22Rv1 (cell line): ENCODE results near the gene FAM25A.
"Not testable (repeated sequence)": the region's sequence is repeated elsewhere in the genome, so short reads cannot be mapped to it uniquely, and the experiment has no call there.

ENCODE experiments used
- CTCF ChIP-seq: fragments of 450-650 bp; IDR thresholded peaks from 2 replicates; pipeline ENCODE4 v1.5.1; 2017; ENCODE audit warnings: mild to moderate bottlenecking
- ZFX ChIP-seq: fragments of 450-650 bp; IDR thresholded peaks from 2 replicates; pipeline ENCODE4 v1.6.1; 2017; ENCODE audit warnings: antibody characterized with exemption, borderline replicate concordance

DNA sequence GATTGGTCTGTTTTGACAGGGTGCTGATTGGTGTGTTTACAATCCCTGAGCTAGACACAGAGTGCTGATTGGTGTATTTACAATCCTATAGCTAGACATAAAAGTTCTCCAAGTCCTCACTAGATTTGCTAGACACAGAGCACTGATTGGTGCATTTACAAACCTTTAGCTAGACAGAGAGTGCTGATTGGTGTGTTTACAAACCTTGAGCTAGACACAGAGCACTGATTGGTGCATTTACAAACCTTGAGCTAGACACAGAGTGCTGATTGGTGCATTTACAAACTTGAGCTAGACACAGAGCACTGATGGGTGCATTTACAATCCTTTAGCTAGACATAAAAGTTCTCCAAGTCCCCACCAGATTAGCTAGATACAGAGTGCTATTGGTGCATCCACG is 10.3 kb downstream of the FAM25A start:
- TF ChIP-seq CTCF, ZFX: not testable (repeated sequence)
